Natural killer cell (primary cell): ENCODE data around the gene MYO1E. TPM values are rescaled to one million over a fixed set of nuclear protein-coding genes. Genes with fewer than 3 reads are reported as not detected.

Experiments used
- ATAC-seq, 3 donors: fragments of 150-1000 bp in 2 of 3; fragments of 200-7000 bp in 1 of 3; cut with Tn5 transposase; 1 replicate in 1 of 3; 2 replicates in 2 of 3; pipeline ENCODE4 v1.10.0; 2021; ENCODE audit warnings: mild to moderate bottlenecking in 2 of 3, moderate library complexity in 2 of 3
- DNase-seq, 2 donors: peaks; one replicate each; pipeline versions ENCODE4 v3.0.0 to v3.0.0-alpha.2; 2013 to 2021; ENCODE audit warnings: mixed read lengths in 1 of 2
- H3K27ac ChIP-seq: one replicate; pipeline ENCODE4 v1.5.1; 2013; ENCODE audit warnings: mild to moderate bottlenecking, low read length
- H3K27me3 ChIP-seq: one replicate; pipeline ENCODE4 v1.6.1; 2013; ENCODE audit warnings: low read length; ENCODE audit not compliant: control insufficient read depth, insufficient read depth
- H3K36me3 ChIP-seq: one replicate; pipeline ENCODE4 v1.6.1; 2013; ENCODE audit warnings: low read length; ENCODE audit not compliant: control insufficient read depth, insufficient read depth
- H3K4me1 ChIP-seq: one replicate; pipeline ENCODE4 v1.6.1; 2013; ENCODE audit warnings: low read length; ENCODE audit not compliant: control insufficient read depth, insufficient read depth
- H3K4me3 ChIP-seq: one replicate; pipeline ENCODE4 v1.5.1; 2013; ENCODE audit warnings: low read length
- H3K9me3 ChIP-seq: one replicate; pipeline ENCODE4 v1.6.1; 2013; ENCODE audit warnings: low read length; ENCODE audit not compliant: control insufficient read depth, insufficient read depth
- H3K27ac Mint-ChIP-seq, 2 donors: one replicate each; pipeline ENCODE4 v1.8.0; 2022; ENCODE audit warnings: mild to moderate bottlenecking in 2 of 2, mixed read lengths in 2 of 2, moderate library complexity in 1 of 2
- H3K27me3 Mint-ChIP-seq, 2 donors: one replicate each; pipeline ENCODE4 v1.8.0; 2022; ENCODE audit warnings: low read depth in 2 of 2, mixed read lengths in 2 of 2
- H3K36me3 Mint-ChIP-seq: one replicate; pipeline ENCODE4 v1.8.0; 2022; ENCODE audit warnings: mixed read lengths
- H3K4me1 Mint-ChIP-seq, 2 donors: one replicate each; pipeline ENCODE4 v1.8.0; 2022; ENCODE audit warnings: mixed read lengths in 2 of 2
- H3K4me3 Mint-ChIP-seq: one replicate; pipeline ENCODE4 v1.8.0; 2022; ENCODE audit warnings: mild to moderate bottlenecking, moderate library complexity, mixed read lengths
- H3K9me3 Mint-ChIP-seq, 2 donors: one replicate each; pipeline ENCODE4 v1.8.0; 2022; ENCODE audit warnings: mixed read lengths in 2 of 2
- WGBS: methylation state at CpG from one replicate; pipeline ENCODE4 v1.1.7; 2013; ENCODE audit warnings: missing lambda C conversion rate; ENCODE audit not compliant: insufficient coverage; 5-methylcytosine and 5-hydroxymethylcytosine counted together
- intact Hi-C: fragments of 100-400 bp; cut with micrococcal nuclease; formaldehyde crosslinking; loops from one replicate; pipeline ENCODE4 v1.14.2; 2022
- total RNA-seq, 4 donors: library from RNA; stranded (reverse); fragments of 120-200 nt in 1 of 4; gene quantifications; one replicate each; pipeline versions ENCODE4 v1.2.3 to v1.2.4, GENCODE V29; 2013 to 2022
- TF ChIP-seq, protein P1 (sequence below): fragments of 200-600 bp; IDR thresholded peaks from one replicate; pipeline ENCODE4 v1.8.0; 2022; ENCODE audit warnings: antibody characterized with exemption

The MYO1E gene
- total RNA-seq, 3 donors from 2014 or later (not counting 1 experiment from before 2014, with no cell fraction given), result 16.1 to 39.4 (median 22.7) TPM

DNA sequence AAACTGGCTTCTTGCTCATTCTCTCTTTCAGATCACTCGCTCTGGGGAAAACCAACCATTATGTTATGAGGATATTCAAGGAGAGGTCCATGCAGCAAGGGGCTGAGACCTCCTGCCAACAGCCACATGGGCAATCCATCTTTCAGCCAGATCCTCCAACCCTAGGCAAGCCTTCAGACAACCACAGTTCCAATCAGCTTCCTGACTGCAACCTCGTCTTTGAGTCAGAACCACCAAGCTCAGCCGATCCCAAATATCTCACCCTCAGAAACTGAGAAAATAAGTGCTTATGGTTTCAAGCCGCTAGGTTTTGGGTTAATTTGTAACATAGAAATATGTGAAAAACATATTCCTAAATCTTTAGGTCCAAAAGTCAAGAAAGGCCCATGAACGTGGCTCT, 155.8 kb downstream of the MYO1E start:
- no peaks in the 10 kb centered on the region for H3K36me3 Mint-ChIP-seq
- H3K36me3 ChIP-seq, result no peaks in the 10 kb centered on the region

DNA sequence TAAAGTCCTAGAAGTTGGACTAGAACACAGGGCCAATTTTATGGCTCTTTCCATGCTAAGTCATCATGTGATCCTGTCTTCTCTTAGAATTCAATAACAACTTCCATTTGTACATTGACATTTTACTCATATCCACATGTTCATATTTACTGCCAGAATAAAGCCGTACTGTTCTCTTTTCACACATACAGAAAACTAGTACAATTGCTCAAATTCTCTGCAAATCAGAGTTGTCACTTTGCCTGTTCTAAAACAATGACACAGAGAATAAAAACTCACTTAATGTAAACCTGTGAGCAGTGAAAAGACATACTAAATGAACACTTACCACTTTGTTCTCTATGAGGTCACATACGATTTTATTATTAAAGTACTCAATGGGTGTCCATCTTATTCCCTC, 162.5 kb downstream of the MYO1E start:
- H3K27ac ChIP-seq, result no peak overlapping the region
- Mint-ChIP-seq H3K36me3 (no peaks in the 10 kb centered on the region), H3K4me3 (no peak overlapping the region), H3K9me3 (no peaks in the 10 kb centered on the region), H3K27ac (no peak overlapping the region), H3K4me1 (no peaks in the 10 kb centered on the region), H3K27me3 (peaks cover 0 to 9% of the 10 kb centered on the region in 2 donors)
- TF ChIP-seq, protein P1, sequence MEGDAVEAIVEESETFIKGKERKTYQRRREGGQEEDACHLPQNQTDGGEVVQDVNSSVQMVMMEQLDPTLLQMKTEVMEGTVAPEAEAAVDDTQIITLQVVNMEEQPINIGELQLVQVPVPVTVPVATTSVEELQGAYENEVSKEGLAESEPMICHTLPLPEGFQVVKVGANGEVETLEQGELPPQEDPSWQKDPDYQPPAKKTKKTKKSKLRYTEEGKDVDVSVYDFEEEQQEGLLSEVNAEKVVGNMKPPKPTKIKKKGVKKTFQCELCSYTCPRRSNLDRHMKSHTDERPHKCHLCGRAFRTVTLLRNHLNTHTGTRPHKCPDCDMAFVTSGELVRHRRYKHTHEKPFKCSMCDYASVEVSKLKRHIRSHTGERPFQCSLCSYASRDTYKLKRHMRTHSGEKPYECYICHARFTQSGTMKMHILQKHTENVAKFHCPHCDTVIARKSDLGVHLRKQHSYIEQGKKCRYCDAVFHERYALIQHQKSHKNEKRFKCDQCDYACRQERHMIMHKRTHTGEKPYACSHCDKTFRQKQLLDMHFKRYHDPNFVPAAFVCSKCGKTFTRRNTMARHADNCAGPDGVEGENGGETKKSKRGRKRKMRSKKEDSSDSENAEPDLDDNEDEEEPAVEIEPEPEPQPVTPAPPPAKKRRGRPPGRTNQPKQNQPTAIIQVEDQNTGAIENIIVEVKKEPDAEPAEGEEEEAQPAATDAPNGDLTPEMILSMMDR, result no peak
- no peaks in the 10 kb centered on the region for H3K4me1 ChIP-seq
- DNase-seq (no peak), ATAC-seq (no peak)
- WGBS, result 88% methylated on average over 2 of the region's 2 CpGs
- no peaks in the 10 kb centered on the region for H3K9me3 ChIP-seq
- no peaks in the 10 kb centered on the region for H3K27me3 ChIP-seq
- no peaks in the 10 kb centered on the region for H3K36me3 ChIP-seq
- no peak overlapping the region for H3K4me3 ChIP-seq
- intact Hi-C loops, result no loop called here

More for the DNA sequence above, 155.8 kb downstream of the MYO1E start:
- Mint-ChIP-seq H3K4me1 (no peaks in the 10 kb centered on the region), H3K27me3 (peaks cover 0 to 4% of the 10 kb centered on the region in 2 donors), H3K4me3 (no peak overlapping the region), H3K27ac (no peak overlapping the region), H3K9me3 (no peaks in the 10 kb centered on the region)
- H3K4me1 ChIP-seq, result no peaks in the 10 kb centered on the region
- H3K27ac ChIP-seq, result no peak overlapping the region
- no peak for DNase-seq
- no peaks in the 10 kb centered on the region for H3K27me3 ChIP-seq
- intact Hi-C loops, result no loop called here
- TF ChIP-seq, protein P1, result no peak
- 80% methylated on average over 4 of the region's 5 CpGs for WGBS
- H3K4me3 ChIP-seq, result no peak overlapping the region
- no peak for ATAC-seq
- H3K9me3 ChIP-seq, result no peaks in the 10 kb centered on the region

DNA sequence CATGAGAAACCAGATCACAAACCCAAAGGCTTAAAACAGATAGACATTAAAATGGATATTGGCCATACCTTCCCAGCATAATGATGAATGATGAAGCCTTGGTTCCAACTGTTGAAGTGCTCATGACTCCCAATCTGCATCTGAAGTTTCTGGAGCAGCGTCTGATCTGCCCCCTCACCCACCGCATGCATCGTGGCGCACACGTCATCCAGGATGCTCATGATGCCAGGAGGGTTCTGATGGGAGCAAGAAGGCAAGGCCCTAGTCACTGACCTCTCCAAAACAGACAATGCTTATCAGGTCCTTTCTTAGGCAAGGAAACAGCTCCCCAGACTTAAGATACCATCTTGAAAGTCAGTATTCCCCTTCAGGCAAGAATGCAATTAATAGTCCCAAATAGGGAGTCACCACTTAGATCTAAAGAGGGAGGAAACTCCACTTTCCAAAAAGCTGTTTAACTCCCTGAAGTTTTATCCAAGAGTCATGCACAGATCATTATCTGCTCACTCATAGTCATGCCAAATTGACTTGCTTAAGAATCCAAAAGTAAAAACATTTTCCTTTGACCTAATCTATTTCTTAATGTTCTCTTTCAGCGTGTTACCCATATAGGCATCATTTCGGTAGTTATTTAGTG, 163.9 kb downstream of the MYO1E start:
- TF ChIP-seq, protein P1, result no peak
- Histone ChIP-seq H3K4me1 (no peaks in the 10 kb centered on the region), H3K4me3 (no peak overlapping the region), H3K27ac (no peak overlapping the region), H3K36me3 (no peaks in the 10 kb centered on the region), H3K9me3 (no peaks in the 10 kb centered on the region), H3K27me3 (no peaks in the 10 kb centered on the region)
- H3K27ac Mint-ChIP-seq, result no peak overlapping the region
- H3K27me3 Mint-ChIP-seq, result peaks cover 0 to 9% of the 10 kb centered on the region in 2 donors
- no peaks in the 10 kb centered on the region for H3K9me3 Mint-ChIP-seq
- H3K36me3 Mint-ChIP-seq, result no peaks in the 10 kb centered on the region
- H3K4me1 Mint-ChIP-seq, result no peaks in the 10 kb centered on the region
- no peak overlapping the region for H3K4me3 Mint-ChIP-seq
- ATAC-seq (no peak), DNase-seq (no peak)
- intact Hi-C loops, result no loop called here
- WGBS, result 98% methylated on average over 7 of the region's 7 CpGs

DNA sequence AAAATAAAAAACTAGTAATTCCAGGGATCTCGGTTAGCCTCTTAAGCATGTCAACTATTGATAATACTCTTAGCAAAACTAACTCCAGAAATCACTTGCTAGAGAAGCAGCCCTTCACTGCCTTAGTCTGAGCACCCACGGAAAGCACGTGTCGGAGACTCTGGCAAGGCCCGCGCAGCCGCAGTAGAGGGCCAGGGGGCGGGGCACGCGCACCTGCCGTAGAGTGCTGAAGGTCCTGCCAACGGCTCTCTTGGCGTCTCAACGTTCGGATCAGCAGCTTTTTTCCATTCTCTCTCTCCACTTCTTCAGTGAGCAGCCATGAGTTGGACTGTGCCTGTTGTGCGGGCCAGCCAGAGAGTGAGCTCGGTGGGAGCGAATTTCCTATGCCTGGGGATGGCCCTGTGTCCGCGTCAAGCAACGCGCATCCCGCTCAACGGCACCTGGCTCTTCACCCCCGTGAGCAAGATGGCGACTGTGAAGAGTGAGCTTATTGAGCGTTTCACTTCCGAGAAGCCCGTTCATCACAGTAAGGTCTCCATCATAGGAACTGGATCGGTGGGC, 166.0 kb downstream of the MYO1E start, which contains the start of gene LDHAL6B:
TSS of gene LDHAL6B (plus strand) at position 221 of the 561 bp plus-strand sequence. CDS start at position 319, 98 bp downstream.
- no peak within 1 kb of the TSS for H3K4me3 ChIP-seq
- no peak for ATAC-seq
- TF ChIP-seq, protein P1, result no peak
- Mint-ChIP-seq H3K9me3 (no peaks in the 10 kb centered on the region), H3K36me3 (no peaks in the 10 kb centered on the region), H3K4me3 (no peak within 1 kb of the TSS), H3K27ac (no peak within 1 kb of the TSS), H3K4me1 (no peaks in the 10 kb centered on the region), H3K27me3 (peaks cover 0 to 5% of the 10 kb centered on the region in 2 donors)
- no peak within 1 kb of the TSS for H3K27ac ChIP-seq
- WGBS, result 96% methylated on average over 30 of the region's 30 CpGs
- no peaks in the 10 kb centered on the region for H3K4me1 ChIP-seq
- no peaks in the 10 kb centered on the region for H3K36me3 ChIP-seq
- no peaks in the 10 kb centered on the region for H3K9me3 ChIP-seq
- intact Hi-C loops, result no loop called here
- no peaks in the 10 kb centered on the region for H3K27me3 ChIP-seq
- DNase-seq, result no peak
